SK-N-SH (cell line): Measurements from ENCODE around the gene EML2. TPM values are rescaled to one million over a fixed set of nuclear protein-coding genes. Genes with fewer than 3 reads are reported as not detected.

Experiments
- CTCF ChIA-PET: fragments of 300-600, 350-600 bp; formaldehyde crosslinking; extraction: SDS; loops from one replicate; lab custom pipeline; 2021; lab: Yijun Ruan, JAX
- POLR2A ChIA-PET: fragments of 350-600 bp; sonication (Branson Sonifier 250); formaldehyde crosslinking; extraction: SDS; loops from one replicate; lab custom pipeline; 2020; ENCODE audit warnings: antibody characterized with exemption, inconsistent platforms; lab: Yijun Ruan, JAX
- DNase-seq: peaks from one replicate; pipeline ENCODE4 v3.0.0; 2012
- H2AFZ ChIP-seq: fragments of 200-600 bp; sonication (generic); 2 replicates; pipeline ENCODE4 v1.8.1; 2016; ENCODE audit warnings: antibody characterized with exemption, mild to moderate bottlenecking, low read depth
- H3F3A ChIP-seq: fragments of 200-600 bp; sonication (generic); replicated peaks from 2 replicates; pipeline ENCODE3; 2016; ENCODE audit warnings: antibody characterized with exemption, mild to moderate bottlenecking; ENCODE audit not compliant: insufficient read depth
- H3K27ac ChIP-seq, 2 experiments: fragments of 200-500 bp in 1 of 2; fragments of 200-600 bp in 1 of 2; sonication (Bioruptor generic) in 1 of 2; sonication (generic), shearing (Covaris generic) in 1 of 2; 2 replicates each; pipeline versions ENCODE4 v1.5.1 to v1.6.1; 2014 to 2016; ENCODE audit warnings: low read depth in 2 of 2, inconsistent platforms in 1 of 2, low read length in 1 of 2, mild to moderate bottlenecking in 1 of 2, mixed read lengths in 1 of 2
- H3K27me3 ChIP-seq: fragments of 200-600 bp; sonication (generic), shearing (Covaris generic); 2 replicates; pipeline ENCODE4 v1.6.1; 2016; ENCODE audit warnings: mixed run types; ENCODE audit not compliant: insufficient read depth
- H3K36me3 ChIP-seq, 2 experiments: fragments of 200-500 bp in 1 of 2; fragments of 200-600 bp in 1 of 2; sonication (Bioruptor generic) in 1 of 2; sonication (generic) in 1 of 2; replicated peaks in 1 of 2; 2 replicates each; pipeline versions ENCODE3 to v1.5.1; 2014 to 2016; ENCODE audit warnings: low read length in 1 of 2, mild to moderate bottlenecking in 1 of 2; ENCODE audit not compliant: insufficient read depth in 2 of 2, control insufficient read depth in 1 of 2
- H3K4me1 ChIP-seq, 2 experiments: fragments of 200-500 bp in 1 of 2; fragments of 200-600 bp in 1 of 2; sonication (Bioruptor generic) in 1 of 2; sonication (generic), shearing (Covaris generic) in 1 of 2; 2 replicates each; pipeline versions ENCODE4 v1.5.1 to v1.6.1; 2014 to 2016; ENCODE audit warnings: low read depth in 1 of 2, low read length in 1 of 2, mixed run types in 1 of 2; ENCODE audit not compliant: insufficient read depth in 2 of 2, control insufficient read depth in 1 of 2
- H3K4me2 ChIP-seq: fragments of 200-600 bp; sonication (generic), shearing (Covaris generic); 2 replicates; pipeline ENCODE4 v1.6.1; 2017; ENCODE audit warnings: mixed run types
- H3K4me3 ChIP-seq, 2 experiments: fragments of 200-500 bp in 1 of 2; fragments of 200-600 bp in 1 of 2; sonication (Bioruptor generic) in 1 of 2; sonication (generic), shearing (Covaris generic) in 1 of 2; 2 replicates each; pipeline versions ENCODE4 v1.5.1 to v1.8.1; 2014 to 2016; ENCODE audit warnings: low read depth in 2 of 2, inconsistent platforms in 1 of 2, low read length in 1 of 2, mild to moderate bottlenecking in 1 of 2, mixed read lengths in 1 of 2, moderate library complexity in 1 of 2
- H3K79me2 ChIP-seq: fragments of 200-600 bp; sonication (generic); 2 replicates; pipeline ENCODE4 v1.8.1; 2017; ENCODE audit warnings: mild to moderate bottlenecking; ENCODE audit not compliant: insufficient read depth
- H3K9ac ChIP-seq: fragments of 200-600 bp; sonication (generic); 2 replicates; pipeline ENCODE4 v1.6.1; 2017; ENCODE audit warnings: mixed run types
- H3K9me2 ChIP-seq: fragments of 200-600 bp; sonication (generic); 2 replicates; pipeline ENCODE4 v1.6.1; 2017; ENCODE audit warnings: mixed run types
- H3K9me3 ChIP-seq: fragments of 200-600 bp; sonication (generic); 2 replicates; pipeline ENCODE4 v1.6.1; 2017; ENCODE audit warnings: mixed run types, mild to moderate bottlenecking, moderate library complexity
- H4K20me1 ChIP-seq: fragments of 200-600 bp; sonication (generic); 2 replicates; pipeline ENCODE4 v1.6.1; 2017; ENCODE audit warnings: mild to moderate bottlenecking, mixed run types; ENCODE audit not compliant: insufficient read depth
- CHD2 ChIP-seq: fragments of 150-350 bp; IDR thresholded peaks from 2 replicates; pipeline ENCODE4 v1.6.1; 2018; ENCODE audit warnings: low read length; ENCODE audit not compliant: partially characterized antibody
- CTCF ChIP-seq: fragments of 200-600 bp; sonication (generic); IDR thresholded peaks from 2 replicates; pipeline ENCODE4 v1.6.1; 2017; ENCODE audit warnings: antibody characterized with exemption, mild to moderate bottlenecking, moderate library complexity
- ELF1 ChIP-seq: IDR thresholded peaks from 2 replicates; pipeline ENCODE4 v1.4.0; 2012
- FOSL2 ChIP-seq: IDR thresholded peaks from 2 replicates; pipeline ENCODE4 v1.4.0; 2012; ENCODE audit warnings: low read depth, mild to moderate bottlenecking, moderate library complexity, borderline replicate concordance
- FOXM1 ChIP-seq: IDR thresholded peaks from 2 replicates; pipeline ENCODE4 v1.4.0; 2012; ENCODE audit warnings: low read depth, mild to moderate bottlenecking
- GATA2 ChIP-seq: sonication (generic); formaldehyde crosslinking; IDR thresholded peaks from 2 replicates; pipeline ENCODE4 v1.5.0; 2020; ENCODE audit warnings: mild to moderate bottlenecking, missing genetic modification reagents
- IRF3 ChIP-seq: fragments of 150-350 bp; IDR thresholded peaks from 2 replicates; pipeline ENCODE4 v1.6.1; 2016; ENCODE audit warnings: mild to moderate bottlenecking, low read depth, low read length
- MAX ChIP-seq: IDR thresholded peaks from 2 replicates; pipeline ENCODE4 v1.4.0; 2012; ENCODE audit warnings: low read depth
- MEF2A ChIP-seq: IDR thresholded peaks from 2 replicates; pipeline ENCODE4 v1.4.0; 2012; ENCODE audit warnings: low read depth, borderline replicate concordance
- MXI1 ChIP-seq: IDR thresholded peaks from 2 replicates; pipeline ENCODE4 v1.6.1; 2012; ENCODE audit warnings: mild to moderate bottlenecking, low read depth, low read length, improper control_type of control experiment
- NRF1 ChIP-seq: IDR thresholded peaks from 2 replicates; pipeline ENCODE4 v1.6.1; 2012; ENCODE audit warnings: low read depth, mild to moderate bottlenecking, low read length
- POLR2AphosphoS5 ChIP-seq: IDR thresholded peaks from 2 replicates; pipeline ENCODE4 v1.6.1; 2012; ENCODE audit warnings: low read depth, low read length
- RCOR1 ChIP-seq: fragments of 150-350 bp; IDR thresholded peaks from 2 replicates; pipeline ENCODE4 v1.6.1; 2017; ENCODE audit warnings: antibody characterized with exemption, low read length
- REST ChIP-seq: IDR thresholded peaks from 2 replicates; pipeline ENCODE4 v1.6.1; 2012; ENCODE audit warnings: mild to moderate bottlenecking, low read depth, low read length, moderate library complexity
- RXRA ChIP-seq: IDR thresholded peaks from 2 replicates; pipeline ENCODE4 v1.4.0; 2012; ENCODE audit warnings: low read depth, mild to moderate bottlenecking, borderline replicate concordance
- SIN3A ChIP-seq: IDR thresholded peaks from 2 replicates; pipeline ENCODE4 v1.6.1; 2012; ENCODE audit warnings: low read depth, mild to moderate bottlenecking, low read length, moderate library complexity, borderline replicate concordance
- SMC3 ChIP-seq: IDR thresholded peaks from 2 replicates; pipeline ENCODE4 v1.6.1; 2012; ENCODE audit warnings: low read depth, low read length, improper control_type of control experiment
- TCF12 ChIP-seq: IDR thresholded peaks from 2 replicates; pipeline ENCODE4 v1.4.0; 2012
- USF1 ChIP-seq: IDR thresholded peaks from 2 replicates; pipeline ENCODE4 v1.4.0; 2012; ENCODE audit warnings: low read depth, borderline replicate concordance
- ZBTB33 ChIP-seq: IDR thresholded peaks from 2 replicates; pipeline ENCODE4 v1.4.0; 2012; ENCODE audit warnings: low read depth, borderline replicate concordance
- WGBS: methylation state at CpG from one replicate; pipeline ENCODE4 v1.1.6; 2017; ENCODE audit warnings: low lambda C conversion rate; 5-methylcytosine and 5-hydroxymethylcytosine counted together
- polyA plus RNA-seq, 3 experiments: library from polyadenylated mRNA; depleted of rRNA; stranded (reverse); fragments of >200 nt; gene quantifications; 2 replicates each; pipeline ENCODE4 v1.2.3, GENCODE V29; 2012

EML2 gene
- polyA plus RNA-seq, 1 of the 3 experiments (the other 2 are of a cell fraction), result 12.4 TPM

- no peak overlapping the region for H3K4me3 ChIP-seq
- H3K4me1 ChIP-seq, result no peaks in the 10 kb centered on the region; a peak in 1 of 4 replicates
- H2AFZ ChIP-seq, result no peak overlapping the region
- no peak overlapping the region for H3K9ac ChIP-seq
- no peaks in the 10 kb centered on the region for H4K20me1 ChIP-seq
- ChIA-PET POLR2A (no interaction called here), CTCF (no interaction called here)
- no peaks in the 10 kb centered on the region for H3K27me3 ChIP-seq
- no peak for TF ChIP-seq USF1
- TF ChIP-seq MAX, result no peak
- TF ChIP-seq SIN3A, result no peak
- no peak for TF ChIP-seq CHD2
- TF ChIP-seq REST, result no peak
- no peak for TF ChIP-seq TCF12
- TF ChIP-seq ZBTB33, result no peak
- TF ChIP-seq GATA2 (CRISPR knock-in tag), result no peak
- TF ChIP-seq FOSL2, result no peak
- no peak for TF ChIP-seq NRF1
- TF ChIP-seq CTCF, result no peak
- TF ChIP-seq MEF2A, result no peak
- no peak for TF ChIP-seq IRF3
- no peak for TF ChIP-seq ELF1
- TF ChIP-seq RCOR1, result no peak
- TF ChIP-seq MXI1, result no peak
- TF ChIP-seq FOXM1, result no peak
- no peak for TF ChIP-seq POLR2AphosphoS5
- no peak for TF ChIP-seq RXRA
- no peak for TF ChIP-seq SMC3
- H3K79me2 ChIP-seq, result no peaks in the 10 kb centered on the region
- WGBS, result 83% methylated on average over 3 of the region's 3 CpGs
- H3K4me2 ChIP-seq, result no peak overlapping the region
- H3K9me2 ChIP-seq, result no peaks in the 10 kb centered on the region
- no peaks in the 10 kb centered on the region for H3K9me3 ChIP-seq
- H3K36me3 ChIP-seq, result no peaks in the 10 kb centered on the region
- DNase-seq, result no peak
- no peaks in the 10 kb centered on the region for H3F3A ChIP-seq
- no peak overlapping the region for H3K27ac ChIP-seq
Observed at GRCh38 chr19:45655073-45655472, 15.9 kb upstream of the EML2 start.
